Measurements from ENCODE around the gene HOXD12. TPM values are rescaled to one million over a fixed set of nuclear protein-coding genes. Genes with fewer than 3 reads are reported as not detected.

Gene HOXD12
- total RNA-seq, 4 donors from 2014 or later: not detected

DNA sequence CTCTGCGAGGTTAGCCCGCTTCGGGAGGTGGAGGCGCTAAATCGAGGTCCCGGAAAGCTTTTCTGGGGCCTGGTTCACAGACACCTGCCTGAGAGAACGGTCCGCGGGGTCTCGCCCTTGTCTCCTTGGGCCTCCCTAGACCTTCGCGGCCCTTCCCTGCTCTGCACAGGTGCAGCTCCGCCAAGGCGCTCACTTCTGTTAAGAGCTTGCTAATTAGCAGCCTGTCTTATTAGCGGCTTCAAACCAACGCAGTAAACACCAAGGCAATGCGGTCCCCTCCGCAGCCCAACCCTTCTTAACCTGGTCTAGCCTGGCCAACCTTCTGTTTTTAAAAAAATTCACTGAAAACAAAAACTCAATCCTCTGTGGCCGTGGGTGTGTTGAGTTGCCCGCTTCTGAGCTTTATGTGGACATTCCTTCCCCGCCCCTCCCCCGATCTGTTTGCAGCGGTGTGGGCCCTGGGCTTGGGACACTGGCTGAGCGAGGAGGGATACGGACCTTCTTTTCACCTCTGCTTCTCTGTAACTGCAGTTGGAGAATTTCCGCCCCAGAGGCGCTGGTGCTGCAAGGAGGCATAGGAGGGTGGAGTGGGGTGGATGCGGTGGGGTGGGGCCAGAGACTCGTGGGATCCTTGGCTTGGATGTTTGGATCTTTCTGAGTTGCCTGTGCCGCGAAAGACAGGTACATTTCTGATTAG lies 48.4 kb downstream of the HOXD12 start:
- DNase-seq: no peak
- Histone ChIP-seq H3K27me3 (peaks cover 15% of the 10 kb centered on the region), H3K4me1 (peaks cover 8 to 28% (median 17%) of the 10 kb centered on the region in 4 donors), H3K4me3 (no peak overlapping the region), H3K27ac (no peak overlapping the region), H3K9me3 (no peaks in the 10 kb centered on the region), H3K36me3 (peaks cover 0 to 4% (median 0%) of the 10 kb centered on the region in 4 donors)
- in situ Hi-C loops (cut with MboI; ENCODE audit: low pct_ligation_motif_present in 1 of 4, low pct_unique_long_range_greater_than_20kb in 1 of 4, low sequenced_read_pairs in 3 of 4): loop anchor here in 3 of 4 donors (10.0 to 25.0 kb wide), 3 partner anchors 407 to 664 kb away; no protein-coding TSS in a partner anchor
- TF ChIP-seq, protein P1, sequence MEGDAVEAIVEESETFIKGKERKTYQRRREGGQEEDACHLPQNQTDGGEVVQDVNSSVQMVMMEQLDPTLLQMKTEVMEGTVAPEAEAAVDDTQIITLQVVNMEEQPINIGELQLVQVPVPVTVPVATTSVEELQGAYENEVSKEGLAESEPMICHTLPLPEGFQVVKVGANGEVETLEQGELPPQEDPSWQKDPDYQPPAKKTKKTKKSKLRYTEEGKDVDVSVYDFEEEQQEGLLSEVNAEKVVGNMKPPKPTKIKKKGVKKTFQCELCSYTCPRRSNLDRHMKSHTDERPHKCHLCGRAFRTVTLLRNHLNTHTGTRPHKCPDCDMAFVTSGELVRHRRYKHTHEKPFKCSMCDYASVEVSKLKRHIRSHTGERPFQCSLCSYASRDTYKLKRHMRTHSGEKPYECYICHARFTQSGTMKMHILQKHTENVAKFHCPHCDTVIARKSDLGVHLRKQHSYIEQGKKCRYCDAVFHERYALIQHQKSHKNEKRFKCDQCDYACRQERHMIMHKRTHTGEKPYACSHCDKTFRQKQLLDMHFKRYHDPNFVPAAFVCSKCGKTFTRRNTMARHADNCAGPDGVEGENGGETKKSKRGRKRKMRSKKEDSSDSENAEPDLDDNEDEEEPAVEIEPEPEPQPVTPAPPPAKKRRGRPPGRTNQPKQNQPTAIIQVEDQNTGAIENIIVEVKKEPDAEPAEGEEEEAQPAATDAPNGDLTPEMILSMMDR (IDR thresholded peaks at IDR 0.05): no peak
- TF ChIP-seq POLR2A (IDR thresholded peaks at IDR 0.05): no peak
- TF ChIP-seq POLR2AphosphoS5 (IDR thresholded peaks at IDR 0.05): no peak
- no peak for TF ChIP-seq EP300 (IDR thresholded peaks at IDR 0.05; ENCODE audit: low read depth)
- intact Hi-C loops (cut with DNase I; ENCODE audit: low total_unique reads): no loop called here
- 20 to 58% methylated on average over 2 to 31 of the region's 31 CpGs for WGBS, 2 donors (ENCODE audit: low coverage in 1 of 2)

DNA sequence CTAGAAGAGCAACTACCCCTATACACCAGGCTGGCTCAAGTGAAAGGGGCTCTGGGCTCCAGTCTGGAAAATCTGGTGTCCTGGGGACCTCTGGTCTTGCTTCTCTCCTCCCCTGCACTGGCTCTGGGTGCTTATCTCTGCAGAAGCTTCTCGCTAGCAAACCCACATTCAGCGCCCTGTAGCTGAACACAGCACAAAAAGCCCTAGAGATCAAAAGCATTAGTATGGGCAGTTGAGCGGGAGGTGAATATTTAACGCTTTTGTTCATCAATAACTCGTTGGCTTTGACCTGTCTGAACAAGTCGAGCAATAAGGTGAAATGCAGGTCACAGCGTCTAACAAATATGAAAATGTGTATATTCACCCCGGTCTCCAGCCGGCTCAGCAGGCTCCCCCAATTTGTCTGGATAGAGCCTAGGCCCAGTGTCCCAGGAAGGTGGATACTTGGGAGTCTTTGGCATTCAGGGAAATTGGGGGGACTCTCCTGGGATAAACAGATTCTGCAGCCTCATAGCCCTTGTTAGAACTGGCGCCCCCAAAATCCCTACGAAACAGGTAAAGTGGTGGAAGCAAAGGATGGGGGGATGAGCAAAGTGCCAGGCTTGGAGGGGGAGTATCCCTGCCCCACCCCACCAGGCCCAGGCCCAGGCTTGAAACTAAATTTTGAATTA lies 49.3 kb downstream of the HOXD12 start:
- in situ Hi-C loops (cut with MboI; ENCODE audit: low pct_ligation_motif_present in 1 of 4, low pct_unique_long_range_greater_than_20kb in 1 of 4, low sequenced_read_pairs in 3 of 4): loop anchor here in 3 of 4 donors (10.0 to 25.0 kb wide), 3 partner anchors 406 to 663 kb away; no protein-coding TSS in a partner anchor
- TF ChIP-seq POLR2AphosphoS5 (IDR thresholded peaks at IDR 0.05): no peak
- TF ChIP-seq EP300 (IDR thresholded peaks at IDR 0.05; ENCODE audit: low read depth): no peak
- TF ChIP-seq, protein P1 (IDR thresholded peaks at IDR 0.05): no peak
- TF ChIP-seq POLR2A (IDR thresholded peaks at IDR 0.05): no peak
- Histone ChIP-seq H3K27me3 (peaks cover 15% of the 10 kb centered on the region), H3K36me3 (peaks cover 0 to 8% (median 0%) of the 10 kb centered on the region in 4 donors), H3K27ac (no peak overlapping the region), H3K4me1 (peaks cover 8 to 20% (median 14%) of the 10 kb centered on the region in 4 donors), H3K4me3 (no peak overlapping the region), H3K9me3 (no peaks in the 10 kb centered on the region)
- WGBS, 2 donors (ENCODE audit: low coverage in 1 of 2): 69 to 87% methylated on average over 3 to 11 of the region's 11 CpGs
- no peak for DNase-seq
- intact Hi-C loops (cut with DNase I; ENCODE audit: low total_unique reads): no loop called here

DNA sequence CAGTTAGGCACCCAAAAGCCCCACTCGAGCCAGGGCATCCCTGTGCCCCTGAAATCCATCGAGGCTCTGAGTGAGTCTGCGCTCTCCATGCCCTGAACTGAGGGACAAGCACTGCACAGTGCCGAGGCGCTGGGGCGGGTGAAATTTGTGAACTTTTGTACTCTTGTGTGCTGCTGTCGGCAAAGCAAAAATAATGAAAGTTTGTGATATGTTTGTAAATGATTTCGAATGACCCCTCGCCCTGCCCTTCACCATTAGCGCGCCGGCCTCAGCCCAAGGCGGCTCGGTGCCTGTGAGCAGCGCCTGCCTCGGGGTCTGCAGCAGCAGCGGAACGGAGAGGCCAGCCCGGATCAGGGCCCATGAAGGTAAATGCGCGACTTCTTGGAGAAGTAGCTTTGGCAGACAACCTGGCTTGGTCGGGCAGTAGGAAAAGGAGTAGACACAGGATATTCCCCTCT lies 49.9 kb downstream of the HOXD12 start:
- intact Hi-C loops (cut with DNase I; ENCODE audit: low total_unique reads) (no loop called here), in situ Hi-C loops (cut with MboI; ENCODE audit: low pct_ligation_motif_present in 1 of 4, low pct_unique_long_range_greater_than_20kb in 1 of 4, low sequenced_read_pairs in 3 of 4) (loop anchor here in 3 of 4 donors (10.0 to 25.0 kb wide), 3 partner anchors 405 to 663 kb away; no protein-coding TSS in a partner anchor)
- Histone ChIP-seq H3K36me3 (peaks cover 0 to 8% (median 0%) of the 10 kb centered on the region in 4 donors), H3K4me1 (peaks cover 8 to 20% (median 14%) of the 10 kb centered on the region in 4 donors), H3K27ac (no peak overlapping the region), H3K27me3 (peaks cover 19% of the 10 kb centered on the region), H3K4me3 (no peak overlapping the region), H3K9me3 (no peaks in the 10 kb centered on the region)
- DNase-seq: no peak
- WGBS, 2 donors (ENCODE audit: low coverage in 1 of 2): 67% methylated on average over 22 of the region's 22 CpGs; no CpG with 5 or more reads in 1 of the 2 donors
- no peak for TF ChIP-seq POLR2AphosphoS5 (IDR thresholded peaks at IDR 0.05)

DNA sequence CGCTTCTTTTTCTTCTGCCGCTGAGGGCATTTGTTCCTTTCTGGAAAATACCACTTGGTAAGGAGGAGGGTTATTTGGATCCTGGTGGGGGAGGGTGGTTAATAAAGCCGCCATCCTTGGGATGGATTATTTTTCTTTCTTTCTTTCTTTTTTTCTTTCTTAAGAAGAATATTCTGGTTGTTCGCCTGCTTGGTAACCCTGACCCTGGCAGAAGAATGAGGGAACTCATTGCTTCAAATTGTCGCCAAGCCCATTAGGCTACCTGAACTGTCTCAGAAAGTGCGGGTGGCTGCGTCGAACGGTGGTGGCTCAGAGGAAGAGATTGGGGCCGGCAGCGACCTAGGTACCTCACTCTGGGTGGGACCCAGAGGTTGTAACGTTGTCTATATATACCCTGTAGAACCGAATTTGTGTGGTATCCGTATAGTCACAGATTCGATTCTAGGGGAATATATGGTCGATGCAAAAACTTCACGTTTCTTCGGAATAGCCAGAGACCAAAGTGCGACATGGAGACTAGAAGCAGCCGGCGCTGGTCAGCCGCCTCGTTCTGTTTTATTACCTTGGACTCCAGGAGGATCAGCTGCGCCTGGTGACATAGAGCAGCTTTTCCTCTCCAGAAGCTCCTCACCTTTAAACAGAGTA lies 50.5 kb downstream of the HOXD12 start:
- 67 to 72% methylated on average over 14 to 24 of the region's 24 CpGs for WGBS, 2 donors (ENCODE audit: low coverage in 1 of 2)
- Histone ChIP-seq H3K9me3 (no peaks in the 10 kb centered on the region), H3K4me3 (no peak overlapping the region), H3K27ac (no peak overlapping the region), H3K36me3 (peaks cover 0 to 8% (median 0%) of the 10 kb centered on the region in 4 donors), H3K4me1 (peaks cover 8 to 17% (median 13%) of the 10 kb centered on the region in 4 donors), H3K27me3 (peaks cover 25% of the 10 kb centered on the region)
- intact Hi-C loops (cut with DNase I; ENCODE audit: low total_unique reads): no loop called here
- no peak for DNase-seq
- TF ChIP-seq POLR2A (IDR thresholded peaks at IDR 0.05): no peak
- TF ChIP-seq POLR2AphosphoS5 (IDR thresholded peaks at IDR 0.05): no peak
- no peak for TF ChIP-seq EP300 (IDR thresholded peaks at IDR 0.05; ENCODE audit: low read depth)
- in situ Hi-C loops (cut with MboI; ENCODE audit: low pct_ligation_motif_present in 1 of 4, low pct_unique_long_range_greater_than_20kb in 1 of 4, low sequenced_read_pairs in 3 of 4): loop anchor here in 3 of 4 donors (10.0 to 25.0 kb wide), 3 partner anchors 405 to 662 kb away; no protein-coding TSS in a partner anchor

Data from transverse colon (tissue), 4 donors.